PC-9 (cell line): ENCODE results near the gene RASL12. TPM values are rescaled to one million over a fixed set of nuclear protein-coding genes. Genes with fewer than 3 reads are reported as not detected.

Experiments
- BruUV-seq: library from RNA; stranded (reverse); fragments of 400-500 nt; replicated peaks from 2 replicates; lab custom pipeline; 2021; lab: Mats Ljungman, UMichigan
- CTCF ChIA-PET: fragments of 300-600 bp; sonication (Branson Sonifier 250); formaldehyde crosslinking; loops from one replicate; lab custom pipeline; 2022; ENCODE audit warnings: antibody characterized with exemption; lab: Charles Lee
- POLR2A ChIA-PET: fragments of 300-600 bp; sonication (Branson Sonifier 250); formaldehyde crosslinking; loops from one replicate; lab custom pipeline; 2022; ENCODE audit warnings: antibody characterized with exemption; ENCODE audit not compliant: unreplicated experiment; lab: Charles Lee
- DNase-seq, 2 experiments: peaks; one replicate each; pipeline versions ENCODE4 v3.0.0 to v3.0.0-alpha.2; 2015 to 2022; ENCODE audit warnings: mixed read lengths in 1 of 2
- H2AFZ ChIP-seq: fragments of 200-600 bp; sonication (generic); 2 replicates; pipeline ENCODE4 v1.8.1; 2017; ENCODE audit warnings: antibody characterized with exemption
- H3F3A ChIP-seq: fragments of 200-600 bp; sonication (generic); 2 replicates; pipeline ENCODE4 v1.8.1; 2017; ENCODE audit warnings: antibody characterized with exemption, mild to moderate bottlenecking, low read depth; ENCODE audit not compliant: insufficient read depth
- H3K27ac ChIP-seq: fragments of 200-600 bp; sonication (generic); 2 replicates; pipeline ENCODE4 v1.6.1; 2016; ENCODE audit warnings: mixed run types
- H3K27me3 ChIP-seq: fragments of 200-600 bp; sonication (generic); 2 replicates; pipeline ENCODE4 v1.6.1; 2016; ENCODE audit warnings: low read depth, mixed run types; ENCODE audit not compliant: insufficient read depth
- H3K36me3 ChIP-seq: fragments of 200-600 bp; sonication (generic); 2 replicates; pipeline ENCODE4 v1.6.1; 2016; ENCODE audit warnings: low read depth, mixed run types
- H3K4me1 ChIP-seq: fragments of 200-600 bp; sonication (generic); replicated peaks from 2 replicates; pipeline ENCODE4 v1.6.1; 2016; ENCODE audit warnings: mixed run types; ENCODE audit not compliant: insufficient read depth
- H3K4me2 ChIP-seq: fragments of 200-600 bp; sonication (generic); 2 replicates; pipeline ENCODE4 v1.6.1; 2017; ENCODE audit warnings: mixed run types
- H3K4me3 ChIP-seq: fragments of 200-600 bp; sonication (generic); 2 replicates; pipeline ENCODE4 v1.6.1; 2016; ENCODE audit warnings: mixed run types
- H3K79me2 ChIP-seq: fragments of 200-600 bp; sonication (generic); 2 replicates; pipeline ENCODE4 v1.6.1; 2017; ENCODE audit warnings: low read depth, mixed run types
- H3K9me2 ChIP-seq: fragments of 200-600 bp; sonication (generic); 2 replicates; pipeline ENCODE4 v1.8.1; 2017; ENCODE audit warnings: mild to moderate bottlenecking; ENCODE audit not compliant: insufficient read depth
- H3K9me3 ChIP-seq: fragments of 200-600 bp; sonication (generic); 2 replicates; pipeline ENCODE4 v1.8.1; 2016; ENCODE audit warnings: low read depth; ENCODE audit not compliant: insufficient read depth
- H4K20me1 ChIP-seq: fragments of 200-600 bp; sonication (generic); 2 replicates; pipeline ENCODE4 v1.8.1; 2017; ENCODE audit not compliant: insufficient read depth
- CTCF ChIP-seq: fragments of 200-600 bp; sonication (generic); conservative IDR thresholded peaks from 2 replicates; pipeline ENCODE4 v1.6.1; 2017; ENCODE audit warnings: mixed run types, antibody characterized with exemption, mild to moderate bottlenecking, moderate library complexity
- EZH2 ChIP-seq: fragments of 200-600 bp; sonication (generic); IDR thresholded peaks from 2 replicates; pipeline ENCODE4 v1.8.0; 2017; ENCODE audit warnings: antibody characterized with exemption, low read depth
- intact Hi-C: fragments of 100-400 bp; cut with micrococcal nuclease; formaldehyde crosslinking; loops from one replicate; pipeline ENCODE4 v1.10.0; 2022; ENCODE audit not compliant: unreplicated experiment
- total RNA-seq: library from RNA; stranded (reverse); gene quantifications from 2 replicates; pipeline ENCODE4 v1.2.3, GENCODE V29; 2021

Gene RASL12
- total RNA-seq, 1 experiment from 2014 or later: not detected

DNA sequence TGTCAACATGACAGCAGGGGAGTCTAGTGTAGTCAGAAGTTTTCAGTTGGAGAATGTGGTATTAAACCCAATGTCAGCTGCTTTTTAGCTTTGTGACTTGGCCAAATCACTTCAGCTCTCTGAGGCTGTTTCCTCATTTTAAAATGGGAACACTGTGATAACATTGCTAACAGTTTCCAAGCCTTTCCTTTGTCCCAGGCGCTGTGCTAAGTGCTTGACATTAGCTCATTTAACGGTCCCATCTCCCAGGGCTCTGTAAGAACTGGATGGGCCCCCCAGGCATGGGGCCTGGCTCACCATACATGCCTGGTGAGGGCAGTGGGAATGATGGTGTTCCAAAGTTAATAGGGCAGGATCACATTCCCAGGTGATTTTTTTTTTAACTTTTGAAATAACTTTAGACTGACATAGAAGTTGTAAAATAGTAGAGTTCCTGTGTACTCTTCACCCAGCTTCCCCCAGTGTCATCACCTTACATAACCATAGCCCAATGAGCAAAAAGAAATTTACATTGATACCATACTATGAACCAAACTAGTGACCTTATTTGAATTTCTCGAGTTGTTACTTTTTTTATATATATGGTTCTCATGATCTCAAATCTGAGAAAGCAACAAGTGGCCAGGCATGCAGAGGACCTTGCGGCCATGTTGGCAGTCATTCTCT lies 7.7 kb downstream of the RASL12 start:
- H3K27ac ChIP-seq: no peak overlapping the region
- no peaks in the 10 kb centered on the region for H3K27me3 ChIP-seq
- H3K4me3 ChIP-seq: no peak overlapping the region
- H4K20me1 ChIP-seq: no peaks in the 10 kb centered on the region
- H3K79me2 ChIP-seq: no peaks in the 10 kb centered on the region
- TF ChIP-seq EZH2 (no peak), CTCF (no peak)
- H3K4me1 ChIP-seq: peaks cover 30% of the 10 kb centered on the region
- no peak for DNase-seq
- H3K4me2 ChIP-seq: no peak overlapping the region
- H3K9me3 ChIP-seq: no peaks in the 10 kb centered on the region; the same call in 1 of the 2 replicates
- no peaks in the 10 kb centered on the region for H3K9me2 ChIP-seq
- no peaks in the 10 kb centered on the region for H3K36me3 ChIP-seq
- no TSS peak for BruUV-seq
- peaks cover 5% of the 10 kb centered on the region; the same call in 1 of the 2 replicates for H3F3A ChIP-seq
- POLR2A ChIA-PET: interaction anchor here (0.7 kb wide), 1 partner anchor 1823 kb away, joined by 5 read pairs; no protein-coding TSS in a partner anchor
- CTCF ChIA-PET: no interaction called here
- H2AFZ ChIP-seq: no peak overlapping the region
- intact Hi-C loops: loop anchor here (10.0 kb wide), 1 partner anchor 125 kb away; the partner anchor contains the start of gene CLPX

DNA sequence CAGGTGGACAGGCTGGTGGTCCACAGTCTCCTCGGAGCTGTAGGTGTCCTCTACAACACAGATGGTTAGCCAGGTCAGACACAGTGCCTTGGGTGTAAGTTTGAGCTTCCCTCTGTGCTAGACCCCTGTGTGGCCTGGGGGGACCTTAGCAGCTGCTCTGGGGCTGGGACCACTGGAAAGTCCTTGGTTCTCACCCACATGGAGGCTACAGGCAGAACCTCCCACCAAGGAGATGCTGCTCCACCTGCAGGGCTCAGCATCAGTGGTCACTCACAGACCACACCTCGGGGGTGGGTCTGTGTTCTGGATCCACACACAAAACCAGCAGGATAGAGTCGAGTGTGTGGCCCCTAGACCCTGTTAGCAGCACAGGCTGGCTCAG lies 8.4 kb downstream of the RASL12 start:
- no peaks in the 10 kb centered on the region for H3K27me3 ChIP-seq
- ChIA-PET CTCF (interaction anchor here (0.5 kb wide), 1 partner anchor 1421 kb away, joined by 4 read pairs; no protein-coding TSS in a partner anchor), POLR2A (no interaction called here)
- H3F3A ChIP-seq: peaks cover 5% of the 10 kb centered on the region; the same call in 1 of the 2 replicates
- no peak overlapping the region for H2AFZ ChIP-seq
- no peaks in the 10 kb centered on the region for H3K9me2 ChIP-seq
- no TSS peak for BruUV-seq
- DNase-seq: no peak
- H3K4me1 ChIP-seq: peaks cover 36% of the 10 kb centered on the region
- TF ChIP-seq EZH2 (no peak), CTCF (no peak)
- no peaks in the 10 kb centered on the region for H4K20me1 ChIP-seq
- H3K79me2 ChIP-seq: no peaks in the 10 kb centered on the region
- no peaks in the 10 kb centered on the region; the same call in 1 of the 2 replicates for H3K9me3 ChIP-seq
- intact Hi-C loops: loop anchor here (10.0 kb wide), 1 partner anchor 125 kb away; the partner anchor contains the start of gene CLPX
- no peak overlapping the region for H3K4me3 ChIP-seq
- no peaks in the 10 kb centered on the region for H3K36me3 ChIP-seq
- H3K27ac ChIP-seq: no peak overlapping the region
- no peak overlapping the region for H3K4me2 ChIP-seq

DNA sequence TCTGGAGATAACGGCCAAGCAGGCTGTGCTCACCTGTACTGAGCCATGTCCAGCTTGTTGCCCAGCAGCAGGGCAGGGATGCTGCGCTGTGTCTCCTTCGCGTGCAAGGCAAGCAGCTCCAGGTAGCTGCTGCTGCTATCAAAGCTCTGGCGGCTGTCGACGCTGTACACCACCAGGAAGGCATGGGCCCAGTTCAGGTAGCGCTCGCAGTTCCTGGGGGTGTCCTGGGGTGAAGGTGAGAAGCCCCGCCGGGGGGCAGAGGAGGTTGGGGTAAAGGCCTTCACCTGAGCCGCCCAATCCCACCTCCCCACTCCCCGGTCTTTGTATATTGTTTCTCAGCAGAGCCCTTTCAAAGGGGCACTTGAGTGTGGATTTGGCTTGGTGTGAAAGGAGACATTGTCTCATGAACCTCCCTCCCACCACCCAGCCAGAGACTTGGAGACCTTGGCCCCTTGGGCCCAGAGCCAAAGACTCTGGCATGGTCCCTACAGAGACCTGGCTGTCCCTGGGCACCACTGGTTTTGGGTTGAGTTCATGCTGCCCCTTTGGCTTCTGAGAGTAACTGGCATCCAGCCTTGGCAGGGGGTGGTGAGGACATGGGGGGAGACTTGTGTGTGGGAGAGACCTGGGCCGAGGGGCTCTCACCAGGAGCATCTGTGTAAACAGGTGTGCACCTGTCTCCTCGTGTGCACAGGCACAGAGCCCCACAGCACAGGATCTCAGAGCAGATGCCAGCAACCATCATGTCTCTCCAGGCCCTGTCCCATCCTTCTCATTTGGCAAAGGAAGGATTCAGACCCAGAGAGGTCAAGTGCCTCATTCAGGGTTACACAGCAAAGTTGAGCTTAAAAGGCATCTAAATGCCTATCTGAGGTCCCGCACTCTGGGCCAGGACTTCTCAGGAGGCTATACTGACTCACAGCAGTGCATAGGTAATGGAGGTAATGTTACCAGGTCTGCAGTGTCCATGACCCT lies 9.1 kb downstream of the RASL12 start:
- DNase-seq: no peak
- no peaks in the 10 kb centered on the region for H3K79me2 ChIP-seq
- TF ChIP-seq EZH2 (no peak), CTCF (no peak)
- no peaks in the 10 kb centered on the region for H3K9me2 ChIP-seq
- H3K4me1 ChIP-seq: peaks cover 36% of the 10 kb centered on the region
- H3K9me3 ChIP-seq: no peaks in the 10 kb centered on the region; the same call in 1 of the 2 replicates
- H3K27ac ChIP-seq: no peak overlapping the region
- H2AFZ ChIP-seq: no peak overlapping the region
- no peak overlapping the region for H3K4me3 ChIP-seq
- BruUV-seq: no TSS peak
- POLR2A ChIA-PET: no interaction called here
- H3K36me3 ChIP-seq: no peaks in the 10 kb centered on the region
- H3K4me2 ChIP-seq: peak overlapping the region; percentile 58; the same call in 1 of the 2 replicates
- intact Hi-C loops: loop anchor here (10.0 kb wide), 1 partner anchor 126 kb away; the partner anchor contains the start of gene CLPX
- peaks cover 5% of the 10 kb centered on the region; the same call in 1 of the 2 replicates for H3F3A ChIP-seq
- no peaks in the 10 kb centered on the region for H3K27me3 ChIP-seq
- no peaks in the 10 kb centered on the region for H4K20me1 ChIP-seq
- CTCF ChIA-PET: interaction anchor here (0.5 kb wide), 1 partner anchor 1422 kb away, joined by 4 read pairs; no protein-coding TSS in a partner anchor
